GM19397 (cell line): Measurements from ENCODE around the gene ZFPM1.
"Not testable (repeated sequence)": the region's sequence is repeated elsewhere in the genome, so short reads cannot be mapped to it uniquely, and the experiment has no call there.

ENCODE experiments used
- ATAC-seq: cut with Tn5 transposase; IDR thresholded peaks from one replicate; pipeline ENCODE4 v1.9.1; 2021; ENCODE audit warnings: mild to moderate bottlenecking, moderate library complexity; ENCODE audit not compliant: unreplicated experiment

The ZFPM1 gene

DNA sequence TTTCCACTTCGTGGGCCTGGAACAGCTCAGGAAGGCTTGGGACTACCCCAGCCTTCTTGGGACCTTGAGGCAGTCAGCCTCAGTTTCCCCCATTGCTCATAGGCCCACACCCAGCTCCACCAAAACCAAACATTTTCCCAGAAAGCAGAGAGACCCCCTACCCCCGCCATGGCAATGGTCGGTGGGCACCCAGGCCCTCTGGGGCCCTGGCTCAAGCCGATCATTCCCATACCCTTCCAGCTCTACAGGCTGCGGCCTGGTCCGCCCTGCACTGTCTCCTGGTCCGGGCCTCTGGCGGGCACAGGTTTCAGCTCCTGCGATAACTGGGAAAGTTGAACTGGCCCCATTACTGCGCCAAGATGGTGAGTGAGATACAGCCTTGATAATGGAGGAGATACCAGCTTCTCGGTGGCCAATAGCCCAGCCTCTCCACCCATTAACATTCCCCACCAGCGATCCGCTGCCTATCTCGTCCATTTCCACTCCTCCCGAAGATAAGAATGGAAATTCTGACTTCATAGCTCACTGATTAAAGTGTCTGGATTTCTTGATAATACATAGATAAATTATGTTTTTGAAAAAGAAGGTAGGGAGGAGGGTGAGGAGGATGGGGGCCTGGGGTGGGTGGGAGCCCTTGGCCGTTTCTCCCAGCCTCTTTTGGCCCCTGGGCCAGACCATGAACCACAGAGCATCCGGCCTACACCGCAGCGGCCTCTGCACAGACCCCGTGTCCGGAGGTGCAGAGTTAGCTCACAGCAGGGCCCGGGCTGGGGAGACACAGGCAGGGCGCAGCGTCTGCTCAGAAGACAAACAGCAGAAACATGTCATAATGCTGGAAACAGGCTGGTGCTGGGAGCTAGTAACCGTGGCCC lies 11.6 kb downstream of the ZFPM1 start:
- ATAC-seq: no peak

DNA sequence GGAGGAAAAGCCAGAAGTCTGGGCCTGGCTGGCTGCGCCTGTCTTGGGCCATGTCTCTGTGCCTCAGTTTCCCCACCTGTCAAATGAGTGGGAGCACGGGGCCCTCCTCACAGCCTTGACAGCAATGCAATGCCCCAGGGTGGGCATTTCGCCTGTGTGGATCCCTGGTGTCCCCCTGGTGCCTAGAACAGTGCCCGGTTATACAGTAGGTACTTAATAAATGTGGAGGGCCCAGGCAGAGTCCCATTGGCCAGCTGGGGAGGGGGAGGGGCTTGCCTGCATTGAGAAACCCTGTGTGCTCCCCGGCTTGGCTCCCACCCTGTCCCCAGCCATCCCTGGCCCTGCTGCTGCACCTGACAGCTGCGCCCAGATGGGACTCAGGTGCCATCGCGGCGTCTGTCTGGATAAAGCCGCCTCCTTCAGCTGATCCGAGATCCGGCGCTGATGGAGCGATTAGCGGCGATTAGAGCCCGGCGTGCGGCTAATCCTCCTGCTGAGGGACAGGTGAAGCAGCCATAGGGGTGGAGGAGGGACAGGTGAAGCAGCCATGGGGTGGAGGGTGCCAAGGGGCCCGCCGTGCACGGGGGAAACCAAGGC lies 12.4 kb downstream of the ZFPM1 start:
- ATAC-seq: no peak

DNA sequence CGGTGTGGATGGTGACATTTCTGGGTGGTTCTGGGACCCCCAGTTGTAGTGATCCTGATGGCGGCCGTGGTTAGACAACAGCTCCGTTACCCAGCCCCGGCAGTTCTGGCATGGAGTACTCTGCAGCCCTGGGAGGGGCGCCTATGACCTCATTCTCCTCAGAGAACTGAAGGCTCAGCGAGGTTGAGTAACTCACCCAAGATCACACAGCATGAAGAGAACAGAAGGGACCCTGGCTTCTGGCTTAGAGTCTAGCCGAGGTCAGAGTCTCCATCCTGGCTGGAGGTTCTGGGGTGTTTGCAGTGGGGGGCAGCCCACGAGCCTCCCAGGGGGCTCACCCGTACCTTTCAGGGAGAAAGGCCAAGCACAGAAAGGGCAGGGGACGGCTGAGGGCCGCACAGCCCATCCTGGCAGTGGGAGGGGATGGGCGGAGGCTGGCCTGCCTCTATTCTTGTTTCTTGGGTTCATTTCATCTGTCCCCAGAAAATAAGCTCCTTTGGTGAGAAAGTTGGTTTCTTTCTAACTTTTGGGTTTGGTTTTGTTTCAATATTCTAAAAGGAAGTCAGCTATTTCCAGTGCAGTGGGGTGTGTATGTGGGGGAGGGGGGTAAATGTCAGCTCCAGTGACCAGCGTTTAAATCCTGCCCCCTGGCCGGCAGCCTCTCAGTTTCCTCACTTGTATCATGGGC lies 13.2 kb downstream of the ZFPM1 start:
- no peak for ATAC-seq

DNA sequence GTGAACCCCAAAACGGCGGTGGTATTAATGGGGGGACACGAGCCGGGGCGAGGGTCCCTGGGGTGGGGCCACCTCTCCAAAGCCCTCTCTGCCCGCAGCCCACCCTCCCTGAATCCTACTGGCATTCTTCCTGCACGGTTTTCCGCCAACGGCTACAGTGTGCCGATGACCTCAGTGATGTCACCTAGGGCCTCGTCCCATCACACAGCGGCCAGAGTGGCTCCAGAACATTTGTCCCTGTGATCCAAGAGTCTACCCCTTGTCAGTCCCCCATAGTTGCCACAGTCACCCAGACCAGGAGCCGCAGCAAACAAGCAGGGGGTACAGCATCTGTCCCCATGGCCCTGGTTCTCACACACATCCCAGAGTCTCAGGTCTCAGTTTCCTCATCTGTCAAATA lies 13.9 kb downstream of the ZFPM1 start:
- no peak for ATAC-seq

DNA sequence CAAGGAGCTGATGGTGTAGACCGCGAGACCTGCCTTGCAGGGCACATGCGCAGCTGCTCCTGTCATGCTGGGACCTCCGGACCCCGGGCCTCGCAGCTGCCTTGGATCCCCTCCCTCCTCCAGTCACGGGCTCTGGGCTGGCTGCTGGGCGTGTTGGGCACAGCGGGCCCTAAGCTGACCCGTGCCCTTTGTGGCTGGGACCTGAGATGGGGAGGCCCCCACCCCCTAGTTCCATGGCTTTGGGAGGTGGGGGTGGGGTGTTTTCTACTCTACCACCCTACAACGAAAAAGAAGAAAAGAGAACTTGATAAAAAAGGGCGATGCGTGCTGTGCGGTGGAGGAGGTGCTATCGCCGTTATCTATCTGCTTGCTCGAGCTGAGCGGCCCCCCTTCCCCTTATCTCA lies 14.5 kb downstream of the ZFPM1 start:
- ATAC-seq: no peak

DNA sequence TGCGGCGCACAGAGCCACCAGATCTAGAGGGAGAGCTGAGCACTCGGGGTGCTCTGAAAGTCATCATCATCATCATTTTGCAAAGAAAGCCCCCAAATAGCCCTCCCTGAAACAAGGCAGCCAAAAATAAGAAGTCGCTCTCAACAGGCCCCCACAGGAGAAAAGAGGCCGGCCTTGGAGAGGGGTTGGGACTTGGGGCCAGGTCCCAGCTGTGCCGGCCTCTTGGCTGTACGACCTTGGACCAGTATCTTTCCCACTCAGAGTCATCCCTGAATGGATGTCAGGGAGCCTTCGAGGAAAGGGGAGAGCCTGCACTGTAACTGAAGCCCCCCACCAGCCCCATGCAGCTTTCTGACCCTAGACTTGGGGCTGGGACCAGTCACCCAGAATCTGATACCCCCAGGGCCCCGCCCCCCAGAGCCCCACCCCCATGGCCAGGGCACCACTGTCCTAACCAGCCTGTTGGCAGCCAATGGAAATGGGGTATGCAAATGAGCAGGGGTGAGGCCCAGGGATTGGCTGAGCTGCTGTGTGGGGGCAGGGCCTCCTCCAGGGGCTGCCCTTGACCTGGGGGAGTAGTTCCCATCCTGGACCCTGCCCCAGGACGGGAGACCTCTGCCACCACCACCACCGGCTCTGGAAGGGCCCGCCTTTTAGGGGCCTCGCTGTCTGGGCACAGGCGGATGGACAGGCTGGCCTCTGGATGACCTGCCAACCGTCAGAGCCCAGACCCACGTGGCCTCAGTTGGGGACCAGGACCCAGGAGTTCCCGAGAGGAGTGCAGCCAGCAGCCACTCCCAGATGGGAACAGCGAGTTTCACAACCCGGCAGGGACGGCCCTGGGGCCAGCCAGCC lies 15.4 kb downstream of the ZFPM1 start:
- no peak for ATAC-seq

DNA sequence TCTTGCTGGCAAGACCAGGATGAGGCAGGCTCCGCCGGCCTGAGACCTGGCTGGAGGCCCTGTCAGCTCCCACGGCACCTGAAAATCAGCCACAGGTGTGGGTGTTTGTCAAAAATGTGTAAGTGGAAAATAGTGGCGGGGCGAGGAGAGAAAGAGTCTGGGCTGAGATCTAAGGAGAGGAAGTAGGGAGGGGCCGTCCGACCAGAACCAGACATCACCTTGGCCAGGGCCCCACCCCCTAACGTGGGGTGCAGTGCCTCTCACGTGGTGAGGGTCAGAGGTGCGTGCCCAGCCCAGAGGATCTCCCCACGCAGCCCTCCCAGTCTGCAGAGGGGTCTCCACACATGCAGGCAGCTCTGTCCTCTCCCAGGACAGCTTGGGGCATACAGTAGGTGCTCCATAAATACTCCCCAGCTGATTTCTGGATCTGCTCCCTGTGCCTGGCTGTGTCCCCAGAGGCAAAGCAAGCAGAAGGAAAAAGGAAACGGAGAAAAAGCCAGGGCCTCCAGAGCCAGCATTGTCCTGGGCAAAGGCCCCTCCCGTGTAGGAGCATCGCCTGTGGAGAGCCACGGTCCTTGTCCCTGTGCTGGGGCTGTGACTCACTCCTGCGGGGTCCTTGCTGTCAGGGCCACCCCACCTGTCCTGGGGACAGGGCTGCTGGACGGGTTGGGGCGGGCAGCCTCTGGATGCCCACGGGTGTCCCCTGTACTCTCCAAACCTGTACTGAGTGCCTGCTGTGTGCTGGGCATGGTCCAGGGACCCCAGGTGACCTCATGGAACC lies 16.7 kb downstream of the ZFPM1 start:
- no peak for ATAC-seq

DNA sequence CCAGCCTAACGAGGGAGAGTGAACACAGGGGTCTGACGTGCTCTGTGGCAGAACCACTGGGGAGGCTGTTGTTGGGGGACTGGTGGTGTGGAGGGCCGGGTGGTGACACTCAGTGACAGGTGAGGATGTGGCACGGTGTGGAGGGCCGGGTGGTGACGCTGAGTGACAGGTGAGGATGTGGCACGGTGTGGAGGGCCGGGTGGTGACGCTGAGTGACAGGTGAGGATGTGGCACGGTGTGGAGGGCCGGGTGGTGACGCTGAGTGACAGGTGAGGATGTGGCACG lies 17.3 kb downstream of the ZFPM1 start:
- ATAC-seq: not testable (repeated sequence)

GRCh38 chr16:88470696-88471095 lies 17.6 kb downstream of the ZFPM1 start:
- not testable (repeated sequence) for ATAC-seq

DNA sequence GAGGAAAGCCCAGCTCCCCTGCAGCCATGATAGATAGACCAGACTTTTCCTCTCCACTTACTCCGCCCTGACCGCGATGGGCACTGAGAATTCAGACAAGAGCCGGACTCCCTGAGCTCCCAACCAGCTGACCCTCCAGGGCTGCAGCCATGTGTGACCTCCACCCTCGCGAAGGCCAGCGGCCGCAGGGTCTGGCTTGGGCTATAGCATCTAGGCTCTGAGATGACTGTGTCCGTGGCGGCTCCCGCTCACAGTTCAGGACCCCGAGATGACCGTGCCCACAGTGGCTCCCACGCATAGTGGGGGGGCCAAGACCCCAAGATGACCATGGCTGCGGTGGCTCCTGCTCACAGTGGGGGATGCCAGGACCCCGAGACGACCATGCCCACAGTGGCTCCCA lies 18.0 kb downstream of the ZFPM1 start:
- no peak for ATAC-seq

- no peak for ATAC-seq
These were observed 18.5 kb downstream of the ZFPM1 start for GRCh38 chr16:88471575-88471974.

- ATAC-seq: no peak
These were observed 19.0 kb downstream of the ZFPM1 start for GRCh38 chr16:88472069-88472468.

- ATAC-seq: no peak
These were observed 19.6 kb downstream of the ZFPM1 start for GRCh38 chr16:88472637-88473205.

- no peak for ATAC-seq
These were observed 20.8 kb downstream of the ZFPM1 start for GRCh38 chr16:88473666-88474534.

DNA sequence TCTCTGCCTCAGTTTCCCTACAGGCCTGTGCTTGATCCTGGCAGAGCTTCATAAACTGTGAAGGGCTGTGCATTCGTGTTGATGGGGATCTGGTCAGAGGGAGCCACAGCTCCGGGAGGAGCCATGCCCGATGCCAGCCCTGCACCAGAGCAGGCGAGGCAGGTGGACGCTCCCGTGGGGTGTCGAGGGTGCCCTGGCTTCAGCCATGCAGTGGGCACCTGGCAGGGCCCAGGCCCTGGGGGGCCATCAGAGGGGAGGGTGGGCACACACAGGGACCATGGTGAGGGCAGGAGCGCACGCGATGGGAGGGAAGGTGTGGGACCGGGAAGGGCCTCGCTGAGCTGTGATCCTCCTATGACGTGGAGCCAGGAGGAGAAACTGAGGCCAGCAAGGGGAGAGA lies 22.0 kb downstream of the ZFPM1 start:
- ATAC-seq: no peak

DNA sequence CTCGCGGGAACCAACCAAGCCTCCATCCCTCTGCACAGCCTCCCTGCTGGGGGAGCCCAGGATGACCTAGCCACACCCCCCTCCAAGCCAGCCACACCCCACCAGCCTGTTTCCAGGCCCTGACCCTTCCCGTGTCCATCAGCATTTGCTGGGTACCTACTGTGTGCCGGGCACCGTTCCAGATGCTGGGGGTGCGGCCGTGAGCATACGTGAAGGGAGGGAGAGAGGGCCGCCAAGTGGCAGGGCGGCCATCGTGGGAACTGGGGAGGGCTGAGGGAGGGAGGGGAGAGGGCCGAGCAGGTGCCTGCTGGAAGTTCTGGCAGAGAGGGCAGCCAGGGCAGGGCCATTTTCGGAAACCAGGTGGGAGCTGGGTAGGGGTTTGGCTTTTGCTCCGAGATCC lies 23.1 kb downstream of the ZFPM1 start:
- no peak for ATAC-seq

GRCh38 chr16:88476817-88477397 lies 23.8 kb downstream of the ZFPM1 start:
- no peak for ATAC-seq

DNA sequence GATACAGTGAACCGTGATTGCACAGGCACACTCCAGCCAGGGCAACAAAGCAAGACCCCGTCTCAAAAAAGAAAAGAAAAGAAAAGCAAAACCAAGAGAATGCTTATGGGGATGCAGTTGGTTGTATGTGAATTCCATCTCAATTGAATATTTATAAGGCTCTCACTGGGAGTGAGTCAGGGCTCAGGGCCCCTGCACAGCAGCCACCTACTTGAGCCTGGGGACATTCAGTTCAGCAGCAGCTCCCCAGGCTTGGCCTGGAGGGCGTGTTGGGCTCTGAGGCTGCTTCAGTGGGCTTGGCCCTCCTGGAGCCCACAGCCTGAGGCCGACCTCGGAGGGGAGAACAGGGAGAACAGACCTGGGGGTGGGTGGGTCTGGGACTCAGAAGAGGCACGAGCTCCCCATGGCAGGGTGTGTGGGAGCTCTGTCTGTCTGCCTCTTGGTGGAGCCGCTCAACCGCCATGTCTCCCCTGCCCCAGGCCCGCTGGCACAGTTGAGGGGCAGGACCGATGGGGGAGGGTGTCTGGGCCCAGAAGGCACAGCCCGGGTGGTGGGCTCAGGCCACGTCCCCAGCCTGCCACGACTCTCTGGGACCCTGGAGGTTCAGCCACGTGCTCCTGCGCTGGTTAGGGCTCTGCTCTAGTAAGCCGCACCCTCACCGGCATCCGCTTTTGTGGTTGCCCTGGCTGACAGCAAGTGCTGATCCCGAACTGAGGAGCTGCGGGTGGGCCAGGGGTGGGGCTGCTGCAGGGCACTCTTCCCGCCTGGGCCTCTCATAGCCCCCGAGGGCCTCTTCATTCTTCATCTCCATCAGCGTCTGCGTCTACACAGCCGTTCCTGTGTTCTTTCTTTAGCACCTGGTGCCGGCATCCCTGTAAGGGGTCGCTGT lies 24.8 kb downstream of the ZFPM1 start:
- ATAC-seq: no peak
